GM12801 (cell line): ENCODE data around the gene SPI1.

ENCODE experiments used
- CTCF ChIP-seq: IDR thresholded peaks from one replicate; pipeline ENCODE4 v1.5.1; 2011; ENCODE audit warnings: control low read depth; ENCODE audit not compliant: insufficient read length; ENCODE audit errors: extremely low read depth

Gene SPI1

DNA sequence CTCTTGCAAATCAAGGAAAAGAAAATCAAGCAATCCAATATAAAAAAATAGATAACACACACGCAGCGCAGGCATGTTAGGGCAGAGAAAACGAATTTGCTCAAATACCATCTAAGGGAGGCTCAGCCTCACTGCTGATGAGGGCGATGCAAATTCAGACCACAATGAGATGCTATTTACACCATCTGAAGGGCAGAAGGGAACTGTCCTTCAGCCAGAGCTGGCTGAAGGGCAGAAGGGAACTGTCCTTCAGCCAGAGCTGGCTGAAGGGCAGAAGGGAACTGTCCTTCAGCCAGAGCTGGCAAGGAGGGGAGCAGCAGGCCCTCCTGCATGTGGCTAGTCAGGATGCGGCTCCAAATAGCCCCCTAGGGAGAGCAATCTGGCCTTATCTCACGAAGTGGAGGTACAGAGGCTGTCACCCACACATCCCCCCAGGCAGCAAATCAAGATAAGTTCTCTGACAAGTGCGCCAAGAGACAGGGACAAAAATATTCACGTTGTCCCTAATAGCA lies 22.5 kb upstream of the SPI1 start:
- no peak for TF ChIP-seq CTCF

GRCh38 chr11:47399860-47400767 lies 21.8 kb upstream of the SPI1 start:
- no peak for TF ChIP-seq CTCF

GRCh38 chr11:47398551-47398950 lies 20.2 kb upstream of the SPI1 start:
- TF ChIP-seq CTCF = no peak

DNA sequence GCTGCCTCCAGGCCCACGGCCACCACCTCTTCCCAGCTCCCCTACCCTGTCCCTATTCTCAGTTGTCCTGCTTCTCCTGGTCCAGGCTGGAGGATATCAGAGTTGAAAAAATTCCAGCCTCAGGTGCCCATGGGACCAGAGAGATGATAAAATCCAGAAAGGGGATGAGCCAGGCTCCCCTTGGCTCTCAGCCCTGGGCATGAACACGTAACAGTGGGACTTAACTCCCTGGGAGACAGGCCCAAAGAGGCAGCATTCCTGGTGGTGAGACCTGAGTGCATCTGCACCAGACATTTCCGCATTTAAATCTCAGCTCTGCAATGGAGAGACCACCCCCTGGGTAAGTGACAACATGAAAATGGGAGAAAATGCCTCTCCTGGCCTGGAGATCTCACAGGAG lies 19.7 kb upstream of the SPI1 start:
- no peak for TF ChIP-seq CTCF

DNA sequence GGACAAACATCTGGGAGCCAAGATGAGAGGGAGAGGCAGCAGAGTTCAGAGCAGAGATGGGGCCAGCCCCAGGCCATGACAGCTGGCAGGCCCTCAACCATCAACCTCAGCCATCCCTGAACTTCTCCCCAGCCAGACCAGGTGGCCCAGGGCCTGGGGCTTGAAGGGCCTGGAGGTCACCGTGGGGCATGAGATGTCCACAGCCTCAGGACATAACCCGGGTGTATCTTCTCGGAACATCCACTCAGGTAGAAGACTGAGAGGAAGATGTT lies 17.6 kb upstream of the SPI1 start:
- TF ChIP-seq CTCF = no peak

- TF ChIP-seq CTCF = no peak
Observed at GRCh38 chr11:47395223-47396048, 17.1 kb upstream of the SPI1 start.
